ENCODE data around the gene HIF3A.

- TF ChIP-seq CTCF (conservative IDR thresholded peaks at IDR 0.05 in 1 of 2, IDR thresholded peaks at IDR 0.05 in 1 of 2; ENCODE audit: low read depth in 1 of 2, low read length in 2 of 2) (peak; percentile 91 to 97), EZH2 (IDR thresholded peaks at IDR 0.05; ENCODE audit: low read length, missing control alignments) (no peak)
These were observed 50.2 kb downstream of the HIF3A start, which contains the start of gene PPP5C for GRCh38 chr19:46346821-46347571.

All from fibroblast of lung (primary cell).